Activated B cell treated with CpG ODN at 0.5 μM for 24 hours (primary cell): ENCODE measurements around the gene EPB41L4B. TPM values are rescaled to one million over a fixed set of nuclear protein-coding genes. Genes with fewer than 3 reads are reported as not detected.

ENCODE experiments used
- ATAC-seq: fragments of 200-7000 bp; cut with Tn5 transposase; one replicate; pipeline ENCODE4 v1.10.0; 2021; ENCODE audit warnings: low read depth, mild to moderate bottlenecking, moderate library complexity
- CTCF ChIA-PET: fragments of 350-600 bp; sonication (Branson Sonifier 250); formaldehyde crosslinking; loops from one replicate; lab custom pipeline; 2021; ENCODE audit warnings: antibody characterized with exemption; lab: Charles Lee
- POLR2A ChIA-PET: fragments of 350-600 bp; sonication (Branson Sonifier 250); formaldehyde crosslinking; loops from one replicate; lab custom pipeline; 2021; ENCODE audit warnings: antibody characterized with exemption; lab: Charles Lee
- DNase-seq: peaks from one replicate; pipeline ENCODE4 v3.0.0; 2022
- H3K27ac Mint-ChIP-seq: one replicate; pipeline ENCODE4 v1.8.0; 2020; ENCODE audit warnings: mixed read lengths
- H3K27me3 Mint-ChIP-seq: one replicate; pipeline ENCODE4 v1.8.0; 2021; ENCODE audit warnings: mixed read lengths
- H3K36me3 Mint-ChIP-seq: one replicate; pipeline ENCODE4 v1.8.0; 2021; ENCODE audit warnings: low read depth, mixed read lengths
- H3K4me1 Mint-ChIP-seq: one replicate; pipeline ENCODE4 v1.8.0; 2021; ENCODE audit warnings: mixed read lengths
- H3K4me3 Mint-ChIP-seq: one replicate; pipeline ENCODE4 v1.8.0; 2020; ENCODE audit warnings: mild to moderate bottlenecking, mixed read lengths
- H3K9me3 Mint-ChIP-seq: one replicate; pipeline ENCODE4 v1.8.0; 2020; ENCODE audit warnings: mixed read lengths
- intact Hi-C: fragments of 100-400 bp; cut with micrococcal nuclease; formaldehyde crosslinking; loops from one replicate; pipeline ENCODE4 v1.15.1; 2024
- total RNA-seq: library from RNA; stranded (reverse); gene quantifications from 2 replicates; pipeline ENCODE4 v1.2.3, GENCODE V29; 2022
- TF ChIP-seq, protein P1 (sequence below): fragments of 200-600 bp; IDR thresholded peaks from one replicate; pipeline ENCODE4 v1.8.0; 2022; ENCODE audit warnings: antibody characterized with exemption, mild to moderate bottlenecking

Gene EPB41L4B
- total RNA-seq, 1 donor from 2014 or later, result 5.3 TPM

DNA sequence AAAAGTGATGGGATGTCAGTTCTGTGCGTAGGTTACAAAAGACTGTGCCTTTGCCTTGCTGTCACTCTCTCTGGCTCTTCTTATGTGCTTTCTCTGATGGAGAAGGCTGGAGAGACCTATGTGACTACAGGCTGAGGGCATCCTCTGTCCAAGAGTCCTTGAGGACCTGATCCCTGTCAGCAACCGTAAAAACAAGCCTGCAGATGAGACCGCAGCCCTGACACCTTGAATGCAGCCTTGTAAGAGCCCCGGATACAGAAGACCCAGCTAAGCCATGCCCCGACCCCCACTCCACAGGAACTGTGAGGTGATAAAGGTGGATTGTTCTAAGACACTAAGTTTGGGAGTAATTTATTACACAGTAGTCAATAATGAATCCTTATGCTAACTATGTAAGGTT is 121.2 kb downstream of the EPB41L4B start:
- Mint-ChIP-seq H3K9me3 (no peaks in the 10 kb centered on the region), H3K27me3 (peaks cover 10% of the 10 kb centered on the region), H3K4me3 (no peak overlapping the region), H3K36me3 (no peaks in the 10 kb centered on the region), H3K27ac (no peak overlapping the region), H3K4me1 (no peaks in the 10 kb centered on the region)
- DNase-seq, result no peak
- ChIA-PET CTCF (no interaction called here), POLR2A (no interaction called here)
- intact Hi-C loops, result loop anchor here (5.0 kb wide), 1 partner anchor 203 kb away; no protein-coding TSS in a partner anchor
- TF ChIP-seq, protein P1, sequence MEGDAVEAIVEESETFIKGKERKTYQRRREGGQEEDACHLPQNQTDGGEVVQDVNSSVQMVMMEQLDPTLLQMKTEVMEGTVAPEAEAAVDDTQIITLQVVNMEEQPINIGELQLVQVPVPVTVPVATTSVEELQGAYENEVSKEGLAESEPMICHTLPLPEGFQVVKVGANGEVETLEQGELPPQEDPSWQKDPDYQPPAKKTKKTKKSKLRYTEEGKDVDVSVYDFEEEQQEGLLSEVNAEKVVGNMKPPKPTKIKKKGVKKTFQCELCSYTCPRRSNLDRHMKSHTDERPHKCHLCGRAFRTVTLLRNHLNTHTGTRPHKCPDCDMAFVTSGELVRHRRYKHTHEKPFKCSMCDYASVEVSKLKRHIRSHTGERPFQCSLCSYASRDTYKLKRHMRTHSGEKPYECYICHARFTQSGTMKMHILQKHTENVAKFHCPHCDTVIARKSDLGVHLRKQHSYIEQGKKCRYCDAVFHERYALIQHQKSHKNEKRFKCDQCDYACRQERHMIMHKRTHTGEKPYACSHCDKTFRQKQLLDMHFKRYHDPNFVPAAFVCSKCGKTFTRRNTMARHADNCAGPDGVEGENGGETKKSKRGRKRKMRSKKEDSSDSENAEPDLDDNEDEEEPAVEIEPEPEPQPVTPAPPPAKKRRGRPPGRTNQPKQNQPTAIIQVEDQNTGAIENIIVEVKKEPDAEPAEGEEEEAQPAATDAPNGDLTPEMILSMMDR, result no peak
- no peak for ATAC-seq

DNA sequence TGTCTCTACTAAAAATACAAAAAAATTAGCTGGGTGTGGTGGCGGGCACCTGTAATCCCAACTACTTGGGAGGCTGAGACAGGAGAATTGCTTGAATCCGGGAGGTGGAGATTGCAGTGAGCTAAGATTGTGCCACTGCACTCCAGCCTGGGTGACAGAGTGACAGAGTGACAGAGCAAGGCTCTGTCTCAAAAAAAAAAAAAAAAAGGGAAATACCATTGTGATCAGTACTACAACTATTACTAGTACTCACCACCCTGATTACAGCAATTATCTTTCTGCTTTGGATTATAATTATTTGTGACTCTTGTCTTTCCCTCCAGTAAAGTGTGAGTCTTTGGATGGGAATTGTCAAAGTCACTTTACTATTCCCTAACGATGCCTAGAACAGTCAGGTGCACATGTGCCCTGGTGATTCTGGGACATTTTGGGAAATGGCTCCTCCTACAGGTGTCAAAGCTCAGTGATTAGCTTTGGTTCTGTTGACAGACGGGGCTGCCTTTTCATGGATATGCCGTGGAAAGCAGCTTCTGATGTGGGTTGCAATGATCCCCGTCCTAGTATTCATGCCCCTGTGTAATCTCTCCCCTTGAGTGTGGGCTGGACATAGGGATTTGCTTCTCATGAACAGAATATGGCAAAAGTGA is 122.0 kb downstream of the EPB41L4B start:
- H3K27ac Mint-ChIP-seq, result no peak overlapping the region
- intact Hi-C loops, result loop anchor here (5.0 kb wide), 1 partner anchor 203 kb away; no protein-coding TSS in a partner anchor
- peaks cover 10% of the 10 kb centered on the region for H3K27me3 Mint-ChIP-seq
- no peaks in the 10 kb centered on the region for H3K4me1 Mint-ChIP-seq
- no peak overlapping the region for H3K4me3 Mint-ChIP-seq
- ChIA-PET POLR2A (no interaction called here), CTCF (no interaction called here)
- H3K36me3 Mint-ChIP-seq, result no peaks in the 10 kb centered on the region
- DNase-seq (no peak), ATAC-seq (no peak)
- H3K9me3 Mint-ChIP-seq, result no peaks in the 10 kb centered on the region
- TF ChIP-seq, protein P1, result no peak

DNA sequence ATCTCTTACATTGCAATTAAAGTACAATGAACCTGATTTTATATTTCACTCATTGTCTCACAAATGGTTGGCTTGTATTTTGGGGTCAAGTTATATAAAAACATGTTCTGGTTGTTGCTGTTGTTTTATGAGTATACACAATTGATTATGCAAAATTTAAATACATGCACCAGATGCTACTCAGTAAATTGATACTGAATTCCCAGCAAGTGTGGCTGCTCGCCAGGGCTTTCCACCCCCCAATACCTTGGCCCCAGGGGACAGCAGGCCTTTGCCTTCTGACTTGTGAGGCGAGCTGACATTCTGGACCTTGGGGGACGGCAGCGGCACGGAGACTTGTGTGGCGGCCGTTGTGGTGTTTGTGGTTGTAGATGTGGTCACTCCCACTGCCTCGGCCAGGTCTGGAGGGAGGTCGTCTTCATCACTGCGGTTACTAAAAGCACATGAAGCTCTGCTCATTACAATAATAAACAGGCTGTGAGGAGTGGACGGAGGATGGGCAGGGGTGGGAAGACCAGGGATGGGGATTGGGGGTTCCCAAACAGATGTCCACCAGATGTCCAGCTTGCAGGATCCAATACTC is 126.8 kb downstream of the EPB41L4B start:
- ChIA-PET CTCF (no interaction called here), POLR2A (no interaction called here)
- intact Hi-C loops, result loop anchor here (2.0 kb wide), 1 partner anchor 275 kb away; no protein-coding TSS in a partner anchor
- DNase-seq, result no peak
- Mint-ChIP-seq H3K9me3 (no peaks in the 10 kb centered on the region), H3K36me3 (no peaks in the 10 kb centered on the region), H3K27ac (no peak overlapping the region), H3K4me1 (no peaks in the 10 kb centered on the region), H3K27me3 (peaks cover 9% of the 10 kb centered on the region), H3K4me3 (no peak overlapping the region)
- no peak for ATAC-seq
- TF ChIP-seq, protein P1, result no peak

DNA sequence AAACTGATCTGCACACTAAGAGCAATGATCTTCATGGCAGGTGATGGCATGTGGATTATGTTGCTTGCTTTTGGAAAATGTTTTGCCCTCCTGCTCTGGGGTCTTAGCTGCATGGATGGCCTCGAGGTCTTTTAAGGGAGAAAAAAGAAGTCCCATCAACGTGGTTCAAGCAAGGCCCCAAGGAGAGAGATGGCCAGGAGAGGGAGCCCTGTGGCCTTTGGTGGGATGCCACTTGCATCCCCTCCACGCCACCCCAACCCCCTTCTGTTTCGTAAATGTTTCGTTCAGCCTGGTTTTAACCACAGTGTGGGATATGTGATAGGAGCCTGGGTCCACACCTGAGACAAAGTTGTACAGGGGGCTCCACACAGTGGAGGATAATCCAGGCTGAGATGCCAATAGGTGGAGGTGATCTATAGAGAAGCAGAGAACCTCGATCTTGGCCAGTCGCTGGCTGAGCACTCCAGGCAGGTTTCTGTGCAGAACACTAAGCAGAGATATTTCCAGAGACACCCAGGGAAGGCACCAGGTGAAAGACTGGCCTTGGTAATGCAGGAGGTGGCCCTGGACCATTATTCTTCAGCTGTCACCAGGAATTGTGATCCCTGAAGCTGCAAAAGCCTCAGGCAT is 128.0 kb downstream of the EPB41L4B start:
- intact Hi-C loops, result loop anchor here (2.0 kb wide), 1 partner anchor 276 kb away; no protein-coding TSS in a partner anchor
- no peak for DNase-seq
- peaks cover 9% of the 10 kb centered on the region for H3K27me3 Mint-ChIP-seq
- TF ChIP-seq, protein P1, result no peak
- POLR2A ChIA-PET, result no interaction called here
- no peak overlapping the region for H3K4me3 Mint-ChIP-seq
- CTCF ChIA-PET, result no interaction called here
- H3K9me3 Mint-ChIP-seq, result no peaks in the 10 kb centered on the region
- no peaks in the 10 kb centered on the region for H3K36me3 Mint-ChIP-seq
- no peak for ATAC-seq
- no peaks in the 10 kb centered on the region for H3K4me1 Mint-ChIP-seq
- H3K27ac Mint-ChIP-seq, result no peak overlapping the region

DNA sequence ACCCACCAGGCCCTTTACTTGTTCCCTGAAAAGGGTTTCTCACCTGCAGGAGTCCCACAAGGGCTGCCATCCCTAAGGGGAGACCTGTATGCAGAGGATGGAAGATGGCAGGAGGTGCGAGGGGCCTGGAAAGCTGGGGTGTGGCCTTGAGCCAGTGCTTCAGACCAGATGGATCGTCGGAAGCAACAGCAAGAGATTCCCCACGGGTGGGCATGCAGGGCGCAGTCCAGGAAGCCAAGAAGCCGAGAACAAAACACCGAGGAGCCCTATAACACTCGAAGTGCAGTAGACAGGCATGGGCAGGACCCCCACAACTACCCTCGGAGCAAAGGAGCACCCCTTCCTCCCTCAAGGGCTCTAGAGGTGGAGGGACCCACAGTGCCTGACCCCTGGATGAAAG is 129.1 kb downstream of the EPB41L4B start:
- Mint-ChIP-seq H3K4me1 (no peaks in the 10 kb centered on the region), H3K4me3 (no peak overlapping the region), H3K27me3 (peaks cover 7% of the 10 kb centered on the region), H3K27ac (no peak overlapping the region), H3K36me3 (no peaks in the 10 kb centered on the region), H3K9me3 (no peaks in the 10 kb centered on the region)
- ATAC-seq (no peak), DNase-seq (no peak)
- ChIA-PET CTCF (no interaction called here), POLR2A (no interaction called here)
- intact Hi-C loops, result loop anchor here (2.0 kb wide), 1 partner anchor 277 kb away; no protein-coding TSS in a partner anchor
- TF ChIP-seq, protein P1, result no peak
